SU-DHL-6 (cell line): Measurements from ENCODE around the gene PHACTR3.

Experiments used
- EZH2phosphoT487 ChIP-seq: fragments of 200-600 bp; sonication (generic), shearing (Covaris generic); conservative IDR thresholded peaks from 2 replicates; pipeline ENCODE4 v1.6.1; 2018; ENCODE audit warnings: mild to moderate bottlenecking, antibody characterized with exemption, low read length, moderate library complexity, mixed read lengths
- TF ChIP-seq, protein P1 (sequence below): fragments of 200-600 bp; sonication (generic); IDR thresholded peaks from one replicate; pipeline ENCODE4 v1.5.1; 2017; ENCODE audit warnings: antibody characterized with exemption, mild to moderate bottlenecking, low read length, moderate library complexity; ENCODE audit not compliant: insufficient read depth, poor library complexity, severe bottlenecking

- TF ChIP-seq, protein P1, sequence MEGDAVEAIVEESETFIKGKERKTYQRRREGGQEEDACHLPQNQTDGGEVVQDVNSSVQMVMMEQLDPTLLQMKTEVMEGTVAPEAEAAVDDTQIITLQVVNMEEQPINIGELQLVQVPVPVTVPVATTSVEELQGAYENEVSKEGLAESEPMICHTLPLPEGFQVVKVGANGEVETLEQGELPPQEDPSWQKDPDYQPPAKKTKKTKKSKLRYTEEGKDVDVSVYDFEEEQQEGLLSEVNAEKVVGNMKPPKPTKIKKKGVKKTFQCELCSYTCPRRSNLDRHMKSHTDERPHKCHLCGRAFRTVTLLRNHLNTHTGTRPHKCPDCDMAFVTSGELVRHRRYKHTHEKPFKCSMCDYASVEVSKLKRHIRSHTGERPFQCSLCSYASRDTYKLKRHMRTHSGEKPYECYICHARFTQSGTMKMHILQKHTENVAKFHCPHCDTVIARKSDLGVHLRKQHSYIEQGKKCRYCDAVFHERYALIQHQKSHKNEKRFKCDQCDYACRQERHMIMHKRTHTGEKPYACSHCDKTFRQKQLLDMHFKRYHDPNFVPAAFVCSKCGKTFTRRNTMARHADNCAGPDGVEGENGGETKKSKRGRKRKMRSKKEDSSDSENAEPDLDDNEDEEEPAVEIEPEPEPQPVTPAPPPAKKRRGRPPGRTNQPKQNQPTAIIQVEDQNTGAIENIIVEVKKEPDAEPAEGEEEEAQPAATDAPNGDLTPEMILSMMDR = no peak
- no peak for TF ChIP-seq EZH2phosphoT487
These were observed 6.9 kb downstream of the PHACTR3 start for GRCh38 chr20:59611286-59611685.
